ENCODE measurements around the gene SLC17A2. TPM values are rescaled to one million over a fixed set of nuclear protein-coding genes. Genes with fewer than 3 reads are reported as not detected.

Gene SLC17A2
- total and polyA plus RNA-seq, 2 of the 13 experiments (the other 11 are each of a cell fraction or from before 2014, with no cell fraction given) = 11.2 to 32.4 TPM

GRCh38 chr6:25960734-25961133, 30.2 kb upstream of the SLC17A2 start:
- no peak overlapping the region for H3K27ac ChIP-seq (ENCODE audit: extremely low read length, insufficient read depth, low read length)
- H4K20me1 ChIP-seq (ENCODE audit: insufficient read depth, low read length) = no peaks in the 10 kb centered on the region
- no peak overlapping the region for H3K4me3 ChIP-seq (replicated peaks in 1 of 3; ENCODE audit: insufficient read depth in 1 of 3, low read depth in 2 of 3, low read length in 3 of 3)
- H3K27me3 ChIP-seq (ENCODE audit: control insufficient read depth in 1 of 2, insufficient read depth in 2 of 2, low read length in 2 of 2) = no peaks in the 10 kb centered on the region; a peak in 1 of 5 replicates
- WGBS (ENCODE audit: low lambda C conversion rate) = 61% methylated on average over 3 of the region's 3 CpGs
- no peak overlapping the region for H3K9ac ChIP-seq (ENCODE audit: insufficient read depth, low read depth, low read length)
- ChIA-PET CTCF (ENCODE audit: low intra/inter-chr PET ratio, low total read pairs) (no interaction called here), POLR2A (interaction anchor here (5.9 kb wide), 1 partner anchor 31 kb away, joined by 41 read pairs; no protein-coding TSS in a partner anchor)
- H3K4me1 ChIP-seq (ENCODE audit: insufficient read depth, low read length) = peaks cover 39% of the 10 kb centered on the region
- ATAC-seq = no peak
- FAIRE-seq = no peak
- H3K79me2 ChIP-seq (ENCODE audit: insufficient read depth, low read length) = no peaks in the 10 kb centered on the region
- no peak for DNase-seq (ENCODE audit: low spot score)
- no TSS peak for BruUV-seq (replicated peaks)
- TF ChIP-seq ZNF232 (CRISPR knock-in tag; IDR thresholded peaks at IDR 0.05; ENCODE audit: borderline replicate concordance) = no peak
- peak; percentile 100 for TF ChIP-seq ZNF431 (CRISPR knock-in tag; IDR thresholded peaks at IDR 0.05; ENCODE audit: borderline replicate concordance, low read depth)
- no peak for TF ChIP-seq ZNF234 (CRISPR knock-in tag; conservative IDR thresholded peaks at IDR 0.05)
- H3K4me2 ChIP-seq (ENCODE audit: low read depth, low read length) = no peak overlapping the region
- H2AFZ ChIP-seq (ENCODE audit: low read length) = no peak overlapping the region
- H3K9me3 ChIP-seq (ENCODE audit: low read length) = peaks cover 27% of the 10 kb centered on the region
- intact Hi-C loops (cut with micrococcal nuclease; ENCODE audit: unreplicated experiment) (no loop called here), in situ Hi-C loops (cut with HindIII; ENCODE audit: extremely low pct_ligation_motif_present, low pct_unique_long_range_greater_than_20kb) (no loop called here)
- no peaks in the 10 kb centered on the region for H3K36me3 ChIP-seq (replicated peaks in 1 of 2; ENCODE audit: control insufficient read depth in 1 of 2, insufficient read depth in 2 of 2, low read length in 2 of 2)

- Histone ChIP-seq H3K4me3 (replicated peaks in 1 of 3; ENCODE audit: insufficient read depth in 1 of 3, low read depth in 2 of 3, low read length in 3 of 3) (no peak overlapping the region), H3K4me2 (ENCODE audit: low read depth, low read length) (peak overlapping the region; percentile 14; the same call in 1 of the 2 replicates), H3K4me1 (ENCODE audit: insufficient read depth, low read length) (peaks cover 39% of the 10 kb centered on the region), H3K36me3 (replicated peaks in 1 of 2; ENCODE audit: control insufficient read depth in 1 of 2, insufficient read depth in 2 of 2, low read length in 2 of 2) (no peaks in the 10 kb centered on the region), H3K27ac (ENCODE audit: extremely low read length, insufficient read depth, low read length) (no peak overlapping the region), H4K20me1 (ENCODE audit: insufficient read depth, low read length) (no peaks in the 10 kb centered on the region), H3K79me2 (ENCODE audit: insufficient read depth, low read length) (no peaks in the 10 kb centered on the region), H2AFZ (ENCODE audit: low read length) (peak overlapping the region; percentile 9), H3K9me3 (ENCODE audit: low read length) (peaks cover 27% of the 10 kb centered on the region), H3K27me3 (ENCODE audit: control insufficient read depth in 1 of 2, insufficient read depth in 2 of 2, low read length in 2 of 2) (no peaks in the 10 kb centered on the region; a peak in 1 of 5 replicates), H3K9ac (ENCODE audit: insufficient read depth, low read depth, low read length) (no peak overlapping the region)
- 5% methylated on average over 2 of the region's 2 CpGs for WGBS (ENCODE audit: low lambda C conversion rate)
- TF ChIP-seq SKI (IDR thresholded peaks at IDR 0.05; ENCODE audit: partially characterized antibody) = no peak
- TF ChIP-seq ZNF17 (CRISPR knock-in tag; IDR thresholded peaks at IDR 0.05) = no peak
- no peak for TF ChIP-seq JUN (CRISPR knock-in tag; IDR thresholded peaks at IDR 0.05)
- TF ChIP-seq ZNF563 (CRISPR knock-in tag; IDR thresholded peaks at IDR 0.05) = no peak
- no peak for TF ChIP-seq RFX5 (IDR thresholded peaks at IDR 0.05; ENCODE audit: low read depth, low read length)
- no peak for TF ChIP-seq ZNF766 (CRISPR knock-in tag; IDR thresholded peaks at IDR 0.05; ENCODE audit: borderline replicate concordance)
- in situ Hi-C loops (cut with HindIII; ENCODE audit: extremely low pct_ligation_motif_present, low pct_unique_long_range_greater_than_20kb) (no loop called here), intact Hi-C loops (cut with micrococcal nuclease; ENCODE audit: unreplicated experiment) (no loop called here)
- ATAC-seq = no peak
- ChIA-PET CTCF (ENCODE audit: low intra/inter-chr PET ratio, low total read pairs) (no interaction called here), POLR2A (interaction anchor here (5.9 kb wide), 1 partner anchor 32 kb away, joined by 41 read pairs; no protein-coding TSS in a partner anchor)
- DNase-seq (ENCODE audit: low spot score) = no peak
- FAIRE-seq = no peak
- no TSS peak for BruUV-seq (replicated peaks)
These were observed 29.5 kb upstream of the SLC17A2 start for GRCh38 chr6:25959890-25960536.
